ENCODE results near the gene ZFAND6.
A peak's percentile ranks its signal among the peaks of the same experiment; 100 is the strongest.
"Not testable (repeated sequence)": the region's sequence is repeated elsewhere in the genome, so short reads cannot be mapped to it uniquely, and the experiment has no call there.

The ZFAND6 gene

DNA sequence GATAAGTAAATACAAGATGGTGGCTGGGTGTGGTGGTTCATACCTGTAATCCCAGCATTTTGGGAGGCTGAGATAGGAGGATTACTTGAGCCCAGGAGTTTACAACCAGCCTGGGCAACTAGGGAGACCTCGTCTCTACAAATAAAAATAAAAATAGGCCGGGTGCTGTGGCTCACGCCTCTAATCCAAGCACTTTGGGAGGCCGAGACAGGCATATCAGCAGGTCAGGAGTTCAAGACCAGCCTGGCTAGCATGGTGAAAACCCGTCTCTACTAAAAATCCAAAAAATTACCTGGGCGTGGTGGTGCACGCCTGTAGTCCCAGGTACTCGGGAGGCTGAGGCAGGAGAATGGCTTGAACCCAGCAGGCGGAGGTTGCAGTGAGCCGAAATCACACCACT lies 14.3 kb upstream of the ZFAND6 start:
- H3K79me1 ChIP-seq (ENCODE audit: low read depth, low read length); H3K4me3 ChIP-seq (ENCODE audit: low read length in 2 of 2); H3K27ac ChIP-seq (replicated peaks; ENCODE audit: low read length); H2AFZ ChIP-seq (ENCODE audit: low read length); H2BK120ac ChIP-seq (ENCODE audit: low read depth, low read length); H3K4me2 ChIP-seq (ENCODE audit: insufficient read depth, low read length, poor library complexity, severe bottlenecking); H3K9me3 ChIP-seq (replicated peaks in 1 of 2; ENCODE audit: control insufficient read depth in 2 of 2, insufficient read depth in 1 of 2, low read depth in 1 of 2, low read length in 2 of 2); H2BK15ac ChIP-seq (ENCODE audit: low read length); H4K8ac ChIP-seq (ENCODE audit: low read depth, low read length); H2AK5ac ChIP-seq (ENCODE audit: low read depth, low read length); H2BK5ac ChIP-seq (ENCODE audit: low read length); H3K14ac ChIP-seq (ENCODE audit: low read length); H4K91ac ChIP-seq (ENCODE audit: low read depth, low read length, poor library complexity); H3K23ac ChIP-seq (ENCODE audit: low read depth, low read length, poor library complexity); H3K4ac ChIP-seq (ENCODE audit: low read length); H2BK12ac ChIP-seq (ENCODE audit: low read length); DNase-seq (ENCODE audit: low spot score); H3K9ac ChIP-seq (ENCODE audit: low read depth, low read length, poor library complexity); H3K36me3 ChIP-seq (replicated peaks in 1 of 2; ENCODE audit: control insufficient read depth in 2 of 2, insufficient read depth in 2 of 2, low read length in 2 of 2); H3K27me3 ChIP-seq (ENCODE audit: control insufficient read depth in 3 of 3, insufficient read depth in 3 of 3, low read depth in 1 of 3, low read length in 3 of 3); H3K18ac ChIP-seq (ENCODE audit: low read length); H3K4me1 ChIP-seq (ENCODE audit: control insufficient read depth in 2 of 2, insufficient read depth in 1 of 2, low read depth in 1 of 2, low read length in 2 of 2): not testable (repeated sequence)
- WGBS, 2 donors (ENCODE audit: extremely low coverage in 2 of 2, insufficient read length in 2 of 2, insufficient replicate concordance in 1 of 2): no CpG with 5 or more reads among the region's 10 CpGs

DNA sequence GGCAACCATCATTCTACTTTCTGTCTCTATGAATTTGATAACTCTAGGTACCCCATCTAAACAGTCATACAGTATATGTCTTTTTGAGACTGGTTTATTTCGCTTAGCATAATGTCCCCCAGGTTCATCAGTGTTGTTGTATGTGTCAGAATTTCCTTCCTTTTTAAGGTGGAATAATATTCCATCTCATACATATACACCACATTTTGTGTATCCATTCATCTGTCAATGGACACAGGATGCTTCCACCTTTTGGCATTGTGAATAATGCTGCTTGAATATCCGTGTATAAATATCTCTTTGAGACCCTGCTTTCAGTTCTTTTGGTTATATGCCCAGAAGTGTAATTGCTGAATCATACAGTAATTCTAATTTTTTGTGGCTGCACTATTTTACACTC lies 10.4 kb upstream of the ZFAND6 start:
- Histone ChIP-seq H4K91ac (ENCODE audit: low read depth, low read length, poor library complexity) (no peak overlapping the region), H3K14ac (ENCODE audit: low read length) (no peak overlapping the region), H3K9me3 (replicated peaks in 1 of 2; ENCODE audit: control insufficient read depth in 2 of 2, insufficient read depth in 1 of 2, low read depth in 1 of 2, low read length in 2 of 2) (no peaks in the 10 kb centered on the region), H3K36me3 (replicated peaks in 1 of 2; ENCODE audit: control insufficient read depth in 2 of 2, insufficient read depth in 2 of 2, low read length in 2 of 2) (no peaks in the 10 kb centered on the region), H3K27me3 (ENCODE audit: control insufficient read depth in 3 of 3, insufficient read depth in 3 of 3, low read depth in 1 of 3, low read length in 3 of 3) (no peaks in the 10 kb centered on the region), H3K4me3 (ENCODE audit: low read length in 2 of 2) (no peak overlapping the region), H3K4ac (ENCODE audit: low read length) (no peak overlapping the region), H3K4me1 (ENCODE audit: control insufficient read depth in 2 of 2, insufficient read depth in 1 of 2, low read depth in 1 of 2, low read length in 2 of 2) (peaks cover 0 to 9% of the 10 kb centered on the region in 2 donors), H3K18ac (ENCODE audit: low read length) (no peak overlapping the region), H2BK12ac (ENCODE audit: low read length) (no peak overlapping the region), H2AK5ac (ENCODE audit: low read depth, low read length) (no peak overlapping the region), H4K8ac (ENCODE audit: low read depth, low read length) (no peak overlapping the region), H3K9ac (ENCODE audit: low read depth, low read length, poor library complexity) (no peak overlapping the region), H3K4me2 (ENCODE audit: insufficient read depth, low read length, poor library complexity, severe bottlenecking) (no peak overlapping the region), H3K79me1 (ENCODE audit: low read depth, low read length) (no peaks in the 10 kb centered on the region), H2BK120ac (ENCODE audit: low read depth, low read length) (no peak overlapping the region), H2BK5ac (ENCODE audit: low read length) (no peak overlapping the region), H3K23ac (ENCODE audit: low read depth, low read length, poor library complexity) (no peak overlapping the region), H3K27ac (replicated peaks; ENCODE audit: low read length) (no peak overlapping the region), H2AFZ (ENCODE audit: low read length) (no peak overlapping the region), H2BK15ac (ENCODE audit: low read length) (no peak overlapping the region)
- WGBS, 2 donors (ENCODE audit: extremely low coverage in 2 of 2, insufficient read length in 2 of 2, insufficient replicate concordance in 1 of 2): no CpG with 5 or more reads among the region's 2 CpGs
- DNase-seq (ENCODE audit: low spot score): no peak

DNA sequence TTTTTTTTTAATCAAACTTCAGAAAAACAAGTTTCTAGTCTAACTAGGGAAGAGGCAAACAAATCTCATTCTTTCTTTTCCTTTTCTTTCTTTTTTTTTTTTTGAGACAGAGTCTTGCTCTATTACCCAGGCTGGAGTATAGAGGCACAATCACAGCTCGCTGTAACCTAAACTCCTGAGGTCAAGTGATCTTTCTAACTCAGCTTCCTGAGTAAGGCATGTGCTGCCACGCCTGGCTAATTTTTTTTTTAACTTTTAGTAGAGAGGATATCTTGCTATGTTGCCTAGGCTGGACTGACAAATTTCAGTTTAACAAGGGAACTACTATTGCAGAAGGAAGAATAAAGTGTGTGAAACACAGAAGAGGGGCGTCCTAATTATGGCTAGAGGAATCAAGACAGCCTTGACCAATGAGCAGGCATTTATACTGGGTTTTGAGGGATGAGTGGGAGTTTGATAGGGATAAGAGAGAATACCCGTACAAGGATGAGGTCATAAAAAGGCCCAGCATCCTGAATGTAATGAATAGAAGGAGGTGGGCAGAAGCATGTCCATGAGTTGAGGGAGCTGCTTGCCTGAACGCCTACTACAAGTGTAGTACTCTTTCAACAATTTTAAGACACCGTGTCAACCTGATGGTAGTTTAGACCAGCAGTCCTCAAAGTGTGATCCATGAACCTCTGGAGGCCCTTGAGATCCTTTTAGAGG lies 6.7 kb upstream of the ZFAND6 start:
- Histone ChIP-seq H4K8ac (ENCODE audit: low read depth, low read length) (no peak overlapping the region), H3K4me1 (ENCODE audit: control insufficient read depth in 2 of 2, insufficient read depth in 1 of 2, low read depth in 1 of 2, low read length in 2 of 2) (peaks cover 0 to 9% of the 10 kb centered on the region in 2 donors), H3K23ac (ENCODE audit: low read depth, low read length, poor library complexity) (no peak overlapping the region), H3K9me3 (replicated peaks in 1 of 2; ENCODE audit: control insufficient read depth in 2 of 2, insufficient read depth in 1 of 2, low read depth in 1 of 2, low read length in 2 of 2) (no peaks in the 10 kb centered on the region), H2BK15ac (ENCODE audit: low read length) (no peak overlapping the region), H2BK12ac (ENCODE audit: low read length) (no peak overlapping the region), H3K27ac (replicated peaks; ENCODE audit: low read length) (no peak overlapping the region), H3K18ac (ENCODE audit: low read length) (no peak overlapping the region), H4K91ac (ENCODE audit: low read depth, low read length, poor library complexity) (no peak overlapping the region), H3K4ac (ENCODE audit: low read length) (no peak overlapping the region), H2AFZ (ENCODE audit: low read length) (peak overlapping the region; percentile 46), H3K4me2 (ENCODE audit: insufficient read depth, low read length, poor library complexity, severe bottlenecking) (no peak overlapping the region), H2AK5ac (ENCODE audit: low read depth, low read length) (no peak overlapping the region), H3K36me3 (replicated peaks in 1 of 2; ENCODE audit: control insufficient read depth in 2 of 2, insufficient read depth in 2 of 2, low read length in 2 of 2) (no peaks in the 10 kb centered on the region), H3K14ac (ENCODE audit: low read length) (no peak overlapping the region), H3K9ac (ENCODE audit: low read depth, low read length, poor library complexity) (no peak overlapping the region), H3K4me3 (ENCODE audit: low read length in 2 of 2) (no peak overlapping the region), H3K79me1 (ENCODE audit: low read depth, low read length) (no peaks in the 10 kb centered on the region), H2BK5ac (ENCODE audit: low read length) (no peak overlapping the region), H3K27me3 (ENCODE audit: control insufficient read depth in 3 of 3, insufficient read depth in 3 of 3, low read depth in 1 of 3, low read length in 3 of 3) (peaks cover 0 to 5% (median 0%) of the 10 kb centered on the region in 3 experiments), H2BK120ac (ENCODE audit: low read depth, low read length) (no peak overlapping the region)
- WGBS, 2 donors (ENCODE audit: extremely low coverage in 2 of 2, insufficient read length in 2 of 2, insufficient replicate concordance in 1 of 2): no CpG with 5 or more reads among the region's 6 CpGs
- no peak for DNase-seq (ENCODE audit: low spot score)

DNA sequence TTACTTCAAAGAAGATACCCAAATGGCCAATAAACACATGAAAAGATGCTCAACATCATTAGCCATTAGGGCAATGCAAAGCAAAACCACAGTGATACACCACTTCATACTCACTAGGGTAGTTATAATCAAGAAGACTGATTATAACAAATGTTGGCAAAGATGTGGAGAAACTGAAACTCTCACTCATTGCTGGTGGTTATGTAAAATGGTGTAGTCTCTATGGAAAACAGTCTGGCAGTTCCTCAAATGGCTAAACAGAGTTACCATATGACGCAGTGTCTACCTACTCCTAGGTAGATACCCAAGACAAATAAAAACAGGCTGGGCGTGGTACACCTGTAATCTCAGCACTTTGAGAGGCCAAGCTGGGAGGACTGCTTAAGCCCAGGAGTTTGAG lies 3.5 kb upstream of the ZFAND6 start:
- Histone ChIP-seq H3K36me3 (replicated peaks in 1 of 2; ENCODE audit: control insufficient read depth in 2 of 2, insufficient read depth in 2 of 2, low read length in 2 of 2) (no peaks in the 10 kb centered on the region), H3K9me3 (replicated peaks in 1 of 2; ENCODE audit: control insufficient read depth in 2 of 2, insufficient read depth in 1 of 2, low read depth in 1 of 2, low read length in 2 of 2) (no peaks in the 10 kb centered on the region), H2BK15ac (ENCODE audit: low read length) (no peak overlapping the region), H3K27me3 (ENCODE audit: control insufficient read depth in 3 of 3, insufficient read depth in 3 of 3, low read depth in 1 of 3, low read length in 3 of 3) (peaks cover 0 to 8% (median 0%) of the 10 kb centered on the region in 3 experiments), H2AK5ac (ENCODE audit: low read depth, low read length) (no peak overlapping the region), H4K91ac (ENCODE audit: low read depth, low read length, poor library complexity) (no peak overlapping the region), H2BK120ac (ENCODE audit: low read depth, low read length) (no peak overlapping the region), H2BK5ac (ENCODE audit: low read length) (no peak overlapping the region), H3K4me3 (ENCODE audit: low read length in 2 of 2) (no peak overlapping the region), H3K79me1 (ENCODE audit: low read depth, low read length) (no peaks in the 10 kb centered on the region), H3K4me2 (ENCODE audit: insufficient read depth, low read length, poor library complexity, severe bottlenecking) (no peak overlapping the region), H3K4me1 (ENCODE audit: control insufficient read depth in 2 of 2, insufficient read depth in 1 of 2, low read depth in 1 of 2, low read length in 2 of 2) (peaks cover 1 to 16% of the 10 kb centered on the region in 2 donors), H2BK12ac (ENCODE audit: low read length) (no peak overlapping the region), H3K9ac (ENCODE audit: low read depth, low read length, poor library complexity) (no peak overlapping the region), H3K23ac (ENCODE audit: low read depth, low read length, poor library complexity) (no peak overlapping the region), H3K4ac (ENCODE audit: low read length) (no peak overlapping the region), H3K27ac (replicated peaks; ENCODE audit: low read length) (no peak overlapping the region), H3K14ac (ENCODE audit: low read length) (no peak overlapping the region), H2AFZ (ENCODE audit: low read length) (no peak overlapping the region), H3K18ac (ENCODE audit: low read length) (no peak overlapping the region), H4K8ac (ENCODE audit: low read depth, low read length) (no peak overlapping the region)
- no CpG with 5 or more reads among the region's 2 CpGs for WGBS, 2 donors (ENCODE audit: extremely low coverage in 2 of 2, insufficient read length in 2 of 2, insufficient replicate concordance in 1 of 2)
- DNase-seq (ENCODE audit: low spot score): no peak

All from neuronal stem cell (in vitro differentiated cells).